ENCODE measurements around the gene SYDE2.

- no peak for TF ChIP-seq CTCF (IDR thresholded peaks at IDR 0.05; ENCODE audit: low read depth, low read length, poor library complexity, severe bottlenecking)
- TF ChIP-seq EZH2phosphoT487 (IDR thresholded peaks at IDR 0.05; ENCODE audit: borderline replicate concordance, low read length) = no peak
Measured at GRCh38 chr1:85153149-85153891, 47.5 kb downstream of the SYDE2 start.

Data from DOHH2 (cell line).